AG04450 (cell line): ENCODE measurements around the gene C19orf81. TPM values are rescaled to one million over a fixed set of nuclear protein-coding genes. Genes with fewer than 3 reads are reported as not detected.
A peak's percentile ranks its signal among the peaks of the same experiment; 100 is the strongest.

Experiments
- CTCF ChIA-PET: fragments of 300-600, 350-600 bp; formaldehyde crosslinking; extraction: SDS; loops from one replicate; lab custom pipeline; 2022; ENCODE audit warnings: antibody characterized with exemption, inconsistent platforms; lab: Charles Lee
- POLR2A ChIA-PET: fragments of 350-600 bp; formaldehyde crosslinking; extraction: SDS; loops from one replicate; lab custom pipeline; 2021; ENCODE audit warnings: antibody characterized with exemption, inconsistent platforms; lab: Yijun Ruan, JAX
- DNase-seq: peaks from one replicate; pipeline ENCODE4 v3.0.0-alpha.2; 2011; ENCODE audit warnings: low read depth, low spot score
- H3K27ac ChIP-seq: one replicate; pipeline ENCODE4 v1.5.1; 2012; ENCODE audit warnings: low read depth, low read length, control low read depth
- H3K27me3 ChIP-seq: one replicate; pipeline ENCODE4 v1.6.0; 2012; ENCODE audit warnings: low read length; ENCODE audit not compliant: control insufficient read depth, insufficient read depth
- H3K4me3 ChIP-seq: 2 replicates; pipeline ENCODE4 v1.5.1; 2011; ENCODE audit warnings: mild to moderate bottlenecking, low read depth, low read length, control low read depth
- H3K9me3 ChIP-seq: 2 replicates; pipeline ENCODE4 v1.5.1; 2012; ENCODE audit warnings: low read length; ENCODE audit not compliant: control insufficient read depth, insufficient read depth
- polyA plus RNA-seq: library from polyadenylated mRNA; depleted of rRNA; stranded (reverse); fragments of >200 nt; gene quantifications from 2 replicates; pipeline ENCODE4 v1.2.3, GENCODE V29; 2011
- TF ChIP-seq, protein P1 (sequence below): IDR thresholded peaks from 2 replicates; pipeline ENCODE4 v1.5.1; 2011; ENCODE audit warnings: low read depth, low read length, control low read depth, inconsistent platforms

C19orf81 gene
- polyA plus RNA-seq, 1 experiment, result not detected

- ChIA-PET CTCF (interaction anchor here (0.6 kb wide), 1 partner anchor 149 kb away, joined by 3 read pairs; no protein-coding TSS in a partner anchor), POLR2A (no interaction called here)
- no peak overlapping the region for H3K27ac ChIP-seq
- TF ChIP-seq, protein P1, sequence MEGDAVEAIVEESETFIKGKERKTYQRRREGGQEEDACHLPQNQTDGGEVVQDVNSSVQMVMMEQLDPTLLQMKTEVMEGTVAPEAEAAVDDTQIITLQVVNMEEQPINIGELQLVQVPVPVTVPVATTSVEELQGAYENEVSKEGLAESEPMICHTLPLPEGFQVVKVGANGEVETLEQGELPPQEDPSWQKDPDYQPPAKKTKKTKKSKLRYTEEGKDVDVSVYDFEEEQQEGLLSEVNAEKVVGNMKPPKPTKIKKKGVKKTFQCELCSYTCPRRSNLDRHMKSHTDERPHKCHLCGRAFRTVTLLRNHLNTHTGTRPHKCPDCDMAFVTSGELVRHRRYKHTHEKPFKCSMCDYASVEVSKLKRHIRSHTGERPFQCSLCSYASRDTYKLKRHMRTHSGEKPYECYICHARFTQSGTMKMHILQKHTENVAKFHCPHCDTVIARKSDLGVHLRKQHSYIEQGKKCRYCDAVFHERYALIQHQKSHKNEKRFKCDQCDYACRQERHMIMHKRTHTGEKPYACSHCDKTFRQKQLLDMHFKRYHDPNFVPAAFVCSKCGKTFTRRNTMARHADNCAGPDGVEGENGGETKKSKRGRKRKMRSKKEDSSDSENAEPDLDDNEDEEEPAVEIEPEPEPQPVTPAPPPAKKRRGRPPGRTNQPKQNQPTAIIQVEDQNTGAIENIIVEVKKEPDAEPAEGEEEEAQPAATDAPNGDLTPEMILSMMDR, result no peak
- H3K27me3 ChIP-seq, result peaks cover under 1% of the 10 kb centered on the region
- no peak overlapping the region for H3K4me3 ChIP-seq
- no peaks in the 10 kb centered on the region for H3K9me3 ChIP-seq
- DNase-seq, result no peak
Measured at GRCh38 chr19:50678323-50678722, 29.1 kb downstream of the C19orf81 start.

DNA sequence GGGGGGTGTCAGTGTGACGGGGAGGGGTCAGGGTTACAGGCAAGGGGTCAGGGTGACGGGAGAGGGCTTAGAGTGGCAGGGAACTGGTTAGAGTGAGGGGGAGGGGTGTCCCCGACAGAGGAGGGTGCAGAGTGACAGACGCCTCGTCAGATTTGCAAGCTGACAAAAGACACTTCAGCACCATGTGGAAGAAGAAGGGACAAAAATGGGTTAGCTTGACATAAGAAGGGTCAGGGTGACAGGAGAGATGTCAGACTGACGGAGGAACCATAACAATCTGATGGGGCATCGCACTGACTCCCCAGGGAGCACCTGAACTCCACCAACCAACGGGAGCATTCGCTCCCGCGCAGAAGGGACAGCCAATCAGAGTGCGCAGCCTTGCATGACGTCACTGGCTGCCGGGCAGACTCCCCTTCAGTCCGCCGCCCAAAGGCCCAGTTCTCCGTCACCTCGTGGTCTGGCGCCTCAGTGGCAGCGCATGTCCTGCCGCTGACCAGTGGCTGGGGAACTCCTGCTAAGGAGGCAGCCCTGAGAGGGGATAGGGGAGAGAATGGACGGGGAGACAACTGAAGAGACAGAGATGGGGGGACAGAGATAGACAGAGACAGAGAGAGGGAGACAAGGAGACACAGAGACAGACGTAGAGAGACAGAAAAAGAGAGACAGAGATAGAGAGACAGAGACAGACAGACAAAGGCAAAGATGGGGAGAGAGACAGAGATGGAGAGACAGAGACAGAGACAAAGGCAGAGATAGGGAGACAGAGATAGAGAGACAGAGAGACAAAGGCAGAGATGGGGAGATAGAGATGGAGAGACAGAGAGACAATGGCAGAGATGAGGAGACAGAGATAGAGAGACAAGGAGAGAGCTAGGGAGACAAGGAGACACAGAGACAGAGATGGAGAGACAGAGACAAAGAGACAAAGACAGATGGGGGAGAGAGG, 30.2 kb downstream of the C19orf81 start:
- Histone ChIP-seq H3K27ac (no peak overlapping the region), H3K27me3 (no peaks in the 10 kb centered on the region), H3K4me3 (no peak overlapping the region), H3K9me3 (no peaks in the 10 kb centered on the region)
- TF ChIP-seq, protein P1, result no peak
- ChIA-PET CTCF (no interaction called here), POLR2A (no interaction called here)
- DNase-seq, result peak; percentile 36

GRCh38 chr19:50686310-50687032, 37.2 kb downstream of the C19orf81 start:
- TF ChIP-seq, protein P1, result no peak
- H3K4me3 ChIP-seq, result no peak overlapping the region
- CTCF ChIA-PET, result no interaction called here
- POLR2A ChIA-PET, result no interaction called here
- peaks cover 2% of the 10 kb centered on the region for H3K27me3 ChIP-seq
- DNase-seq, result no peak
- no peak overlapping the region for H3K27ac ChIP-seq
- H3K9me3 ChIP-seq, result no peaks in the 10 kb centered on the region

- ChIA-PET CTCF (no interaction called here), POLR2A (no interaction called here)
- TF ChIP-seq, protein P1, result no peak
- Histone ChIP-seq H3K9me3 (no peaks in the 10 kb centered on the region; the same call in 1 of the 2 replicates), H3K4me3 (no peak overlapping the region), H3K27me3 (peaks cover 11% of the 10 kb centered on the region), H3K27ac (no peak overlapping the region)
- DNase-seq, result no peak
Measured at GRCh38 chr19:50688766-50689165, 39.5 kb downstream of the C19orf81 start.
